Trophoblast cell (in vitro differentiated cells and primary cell): ENCODE data around the gene EYS.

Experiments used
- DNase-seq, 2 donors: peaks; one replicate each; pipeline ENCODE4 v3.0.0-alpha.2; 2016
- H2AFZ ChIP-seq: 2 replicates; pipeline ENCODE4 v1.6.1; 2013; ENCODE audit warnings: low read length, moderate library complexity, mild to moderate bottlenecking; ENCODE audit not compliant: insufficient read depth, poor library complexity
- H2AK5ac ChIP-seq: 2 replicates; pipeline ENCODE4 v1.6.1; 2013; ENCODE audit warnings: mild to moderate bottlenecking, low read length
- H2BK120ac ChIP-seq: 2 replicates; pipeline ENCODE4 v1.6.1; 2013; ENCODE audit warnings: low read length, mild to moderate bottlenecking, moderate library complexity; ENCODE audit not compliant: insufficient read depth, poor library complexity
- H2BK12ac ChIP-seq: 2 replicates; pipeline ENCODE4 v1.6.1; 2013; ENCODE audit warnings: mild to moderate bottlenecking, low read length, moderate library complexity
- H2BK5ac ChIP-seq: 2 replicates; pipeline ENCODE4 v1.6.1; 2013; ENCODE audit warnings: low read length, low read depth, moderate library complexity, mild to moderate bottlenecking; ENCODE audit not compliant: poor library complexity
- H3K14ac ChIP-seq: 2 replicates; pipeline ENCODE4 v1.6.1; 2013; ENCODE audit warnings: mild to moderate bottlenecking, low read length
- H3K18ac ChIP-seq: 2 replicates; pipeline ENCODE4 v1.6.1; 2013; ENCODE audit warnings: mild to moderate bottlenecking, low read length
- H3K23ac ChIP-seq: 2 replicates; pipeline ENCODE4 v1.6.1; 2013; ENCODE audit warnings: low read length
- H3K27ac ChIP-seq: 2 replicates; pipeline ENCODE4 v1.5.1; 2013; ENCODE audit warnings: low read depth, mild to moderate bottlenecking, inconsistent platforms, low read length, moderate library complexity
- H3K27me3 ChIP-seq: 2 replicates; pipeline ENCODE4 v1.6.1; 2013; ENCODE audit warnings: inconsistent platforms, mild to moderate bottlenecking, low read length, moderate library complexity; ENCODE audit not compliant: insufficient read depth
- H3K36me3 ChIP-seq, 2 experiments: 1 replicate in 1 of 2; 2 replicates in 1 of 2; pipeline ENCODE4 v1.6.1; 2013; ENCODE audit warnings: low read length in 2 of 2, mild to moderate bottlenecking in 2 of 2, moderate library complexity in 1 of 2; ENCODE audit not compliant: insufficient read depth in 2 of 2, control insufficient read depth in 1 of 2
- H3K4ac ChIP-seq: 2 replicates; pipeline ENCODE4 v1.6.1; 2013; ENCODE audit warnings: low read depth, mild to moderate bottlenecking, low read length, moderate library complexity
- H3K4me1 ChIP-seq, 2 experiments: 1 replicate in 1 of 2; 2 replicates in 1 of 2; pipeline ENCODE4 v1.6.1; 2013; ENCODE audit warnings: low read length in 2 of 2, mild to moderate bottlenecking in 2 of 2, moderate library complexity in 1 of 2; ENCODE audit not compliant: insufficient read depth in 2 of 2, control insufficient read depth in 1 of 2
- H3K4me2 ChIP-seq: 2 replicates; pipeline ENCODE4 v1.6.1; 2013; ENCODE audit warnings: inconsistent platforms, mild to moderate bottlenecking, low read length, moderate library complexity
- H3K4me3 ChIP-seq: 2 replicates; pipeline ENCODE4 v1.5.1; 2013; ENCODE audit warnings: mild to moderate bottlenecking, low read depth, low read length, inconsistent platforms
- H3K79me1 ChIP-seq: one replicate; pipeline ENCODE4 v1.6.1; 2013; ENCODE audit warnings: low read length
- H3K79me2 ChIP-seq: 2 replicates; pipeline ENCODE4 v1.6.1; 2013; ENCODE audit warnings: low read length, mild to moderate bottlenecking; ENCODE audit not compliant: control insufficient read depth, insufficient read depth, poor library complexity
- H3K9ac ChIP-seq: 2 replicates; pipeline ENCODE4 v1.6.1; 2013; ENCODE audit warnings: mild to moderate bottlenecking, low read length
- H3K9me3 ChIP-seq: 2 replicates; pipeline ENCODE4 v1.6.1; 2013; ENCODE audit warnings: low read depth, mild to moderate bottlenecking, control low read depth, inconsistent platforms, low read length; ENCODE audit not compliant: insufficient read depth
- H4K12ac ChIP-seq: 2 replicates; pipeline ENCODE4 v1.6.1; 2013; ENCODE audit warnings: low read depth, mild to moderate bottlenecking, low read length, moderate library complexity
- H4K8ac ChIP-seq: 2 replicates; pipeline ENCODE4 v1.6.1; 2013; ENCODE audit warnings: low read depth, mild to moderate bottlenecking, low read length, moderate library complexity
- H4K91ac ChIP-seq: one replicate; pipeline ENCODE4 v1.6.1; 2013; ENCODE audit warnings: low read depth, mild to moderate bottlenecking, low read length, moderate library complexity
- WGBS: extraction: QIAGEN DNeasy Blood & Tissue Kit; methylation state at CpG from one replicate; pipeline ENCODE4 v1.1.7; 2013; ENCODE audit warnings: missing lambda C conversion rate; ENCODE audit not compliant: insufficient read length, insufficient coverage; ENCODE audit errors: extremely low coverage; 5-methylcytosine and 5-hydroxymethylcytosine counted together

EYS gene

GRCh38 chr6:64988148-64988547 lies 718.9 kb downstream of the EYS start:
- no peaks in the 10 kb centered on the region for H3K36me3 ChIP-seq
- no peak overlapping the region for H3K23ac ChIP-seq
- no peaks in the 10 kb centered on the region for H3K79me1 ChIP-seq
- H2AFZ ChIP-seq: no peak overlapping the region
- H4K12ac ChIP-seq: no peak overlapping the region
- H3K4me1 ChIP-seq: no peaks in the 10 kb centered on the region
- no CpG with 5 or more reads among the region's 2 CpGs for WGBS
- H3K18ac ChIP-seq: no peak overlapping the region
- no peak overlapping the region for H2AK5ac ChIP-seq
- H3K9me3 ChIP-seq: no peaks in the 10 kb centered on the region
- H3K9ac ChIP-seq: no peak overlapping the region
- no peak overlapping the region for H4K91ac ChIP-seq
- H3K4me2 ChIP-seq: peak overlapping the region; percentile 23
- no peak overlapping the region for H2BK12ac ChIP-seq
- no peak overlapping the region for H3K14ac ChIP-seq
- peak; percentile 0 to 61 for DNase-seq
- H3K4me3 ChIP-seq: no peak overlapping the region
- no peak overlapping the region for H3K4ac ChIP-seq
- H2BK120ac ChIP-seq: no peak overlapping the region
- peak overlapping the region; percentile 62 for H3K27ac ChIP-seq
- no peak overlapping the region for H2BK5ac ChIP-seq
- no peaks in the 10 kb centered on the region for H3K79me2 ChIP-seq
- H4K8ac ChIP-seq: no peak overlapping the region
- H3K27me3 ChIP-seq: no peaks in the 10 kb centered on the region

- H3K4me1 ChIP-seq: no peaks in the 10 kb centered on the region
- no peaks in the 10 kb centered on the region for H3K27me3 ChIP-seq
- no peaks in the 10 kb centered on the region for H3K36me3 ChIP-seq
- H2AK5ac ChIP-seq: no peak overlapping the region
- H2BK12ac ChIP-seq: no peak overlapping the region
- H3K9ac ChIP-seq: no peak overlapping the region
- no peaks in the 10 kb centered on the region for H3K9me3 ChIP-seq
- H3K79me2 ChIP-seq: no peaks in the 10 kb centered on the region
- H3K4me2 ChIP-seq: no peak overlapping the region
- no peak overlapping the region for H3K4ac ChIP-seq
- no peak overlapping the region for H4K8ac ChIP-seq
- no peak overlapping the region for H3K23ac ChIP-seq
- no peak for DNase-seq
- H3K18ac ChIP-seq: no peak overlapping the region
- H3K14ac ChIP-seq: no peak overlapping the region
- H4K12ac ChIP-seq: no peak overlapping the region
- WGBS: no CpG with 5 or more reads among the region's 4 CpGs
- no peak overlapping the region for H2AFZ ChIP-seq
- no peak overlapping the region for H4K91ac ChIP-seq
- H2BK120ac ChIP-seq: no peak overlapping the region
- H2BK5ac ChIP-seq: no peak overlapping the region
- H3K27ac ChIP-seq: no peak overlapping the region
- H3K79me1 ChIP-seq: no peaks in the 10 kb centered on the region
- no peak overlapping the region for H3K4me3 ChIP-seq
Observed at GRCh38 chr6:64987066-64987465, 720.0 kb downstream of the EYS start.

GRCh38 chr6:64985726-64986125 lies 721.3 kb downstream of the EYS start:
- Histone ChIP-seq H4K91ac (no peak overlapping the region), H3K4me3 (no peak overlapping the region)

DNA sequence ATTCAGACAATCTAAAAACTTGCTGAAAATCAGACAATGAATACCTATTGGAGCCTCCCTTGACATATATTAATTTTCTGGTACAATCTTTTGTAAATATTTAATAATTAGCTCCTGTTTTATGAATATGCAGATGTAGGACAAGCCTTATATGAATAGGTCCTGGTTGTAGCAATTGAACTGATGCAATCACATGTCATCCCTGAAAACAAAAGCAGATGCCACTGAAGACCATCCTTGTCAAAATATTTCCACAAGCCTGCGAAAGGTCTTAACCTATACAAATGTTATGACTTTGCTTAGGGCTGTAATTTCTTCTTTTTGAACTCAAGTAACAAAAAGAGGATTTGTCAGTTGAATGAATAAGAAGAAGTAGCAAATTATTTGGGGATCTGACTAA lies 722.1 kb downstream of the EYS start:
- Histone ChIP-seq H3K27me3 (no peaks in the 10 kb centered on the region), H3K4me2 (no peak overlapping the region), H3K23ac (no peak overlapping the region), H3K9me3 (no peaks in the 10 kb centered on the region), H3K9ac (no peak overlapping the region), H3K14ac (no peak overlapping the region), H3K18ac (no peak overlapping the region), H4K12ac (no peak overlapping the region), H3K79me1 (no peaks in the 10 kb centered on the region), H2BK5ac (no peak overlapping the region), H3K4me3 (no peak overlapping the region), H2AFZ (no peak overlapping the region), H2BK12ac (no peak overlapping the region), H3K79me2 (no peaks in the 10 kb centered on the region), H4K8ac (no peak overlapping the region), H3K36me3 (no peaks in the 10 kb centered on the region), H3K27ac (no peak overlapping the region), H3K4me1 (no peaks in the 10 kb centered on the region), H2AK5ac (no peak overlapping the region), H3K4ac (no peak overlapping the region), H4K91ac (no peak overlapping the region), H2BK120ac (no peak overlapping the region)
- DNase-seq: no peak
- WGBS: no CpG with 5 or more reads among the region's 1 CpG

More at GRCh38 chr6:64985726-64986125, 721.3 kb downstream of the EYS start:
- H3K4me1 ChIP-seq: no peaks in the 10 kb centered on the region
- no peak overlapping the region for H3K4me2 ChIP-seq
- H2BK12ac ChIP-seq: no peak overlapping the region
- H4K12ac ChIP-seq: no peak overlapping the region
- H4K8ac ChIP-seq: no peak overlapping the region
- no peak overlapping the region for H3K14ac ChIP-seq
- H3K27ac ChIP-seq: no peak overlapping the region
- DNase-seq: no peak
- no peak overlapping the region for H3K23ac ChIP-seq
- H2AK5ac ChIP-seq: no peak overlapping the region
- no peak overlapping the region for H3K18ac ChIP-seq
- no peaks in the 10 kb centered on the region for H3K79me2 ChIP-seq
- H3K36me3 ChIP-seq: no peaks in the 10 kb centered on the region
- no peak overlapping the region for H2AFZ ChIP-seq
- H3K4ac ChIP-seq: no peak overlapping the region
- H3K27me3 ChIP-seq: no peaks in the 10 kb centered on the region
- no peaks in the 10 kb centered on the region for H3K79me1 ChIP-seq
- no peak overlapping the region for H3K9ac ChIP-seq
- H3K9me3 ChIP-seq: no peaks in the 10 kb centered on the region
- H2BK120ac ChIP-seq: no peak overlapping the region
- WGBS: no CpG with 5 or more reads among the region's 4 CpGs
- no peak overlapping the region for H2BK5ac ChIP-seq
